Heart left ventricle (tissue), 16 donors: ENCODE results near the gene SAP30BP. TPM values are rescaled to one million over a fixed set of nuclear protein-coding genes. Genes with fewer than 3 reads are reported as not detected.

Source experiments
- ATAC-seq, 4 donors: fragments of 200-7000 bp; cut with Tn5 transposase; one replicate each; pipeline ENCODE4 v1.9.1; 2020 to 2022; ENCODE audit warnings: moderate library complexity in 4 of 4, mild to moderate bottlenecking in 3 of 4, moderate number of reproducible peaks in 1 of 4
- DNase-seq, 5 donors: peaks; one replicate each; pipeline ENCODE4 v3.0.0-alpha.2; 2020
- H3K27ac ChIP-seq, 12 donors: fragments of 200-600 bp; sonication (generic) in 4 of 12; one replicate each; pipeline versions ENCODE4 v1.5.0 to v1.8.0; 2016 to 2022; ENCODE audit warnings: mild to moderate bottlenecking in 2 of 12
- H3K27me3 ChIP-seq, 9 donors: fragments of 200-600 bp; sonication (generic) in 2 of 9; one replicate each; pipeline versions ENCODE4 v1.5.1 to v1.8.0; 2016 to 2022; ENCODE audit warnings: mild to moderate bottlenecking in 3 of 9
- H3K36me3 ChIP-seq, 9 donors: fragments of 200-600 bp; sonication (generic) in 2 of 9; one replicate each; pipeline versions ENCODE4 v1.5.0 to v1.8.0; 2018 to 2022; ENCODE audit warnings: mild to moderate bottlenecking in 2 of 9
- H3K4me1 ChIP-seq, 12 donors: fragments of 200-600 bp; sonication (generic) in 4 of 12; one replicate each; pipeline versions ENCODE4 v1.5.0 to v1.8.0; 2016 to 2022; ENCODE audit warnings: mild to moderate bottlenecking in 3 of 12
- H3K4me3 ChIP-seq, 12 donors: fragments of 200-600 bp; sonication (generic) in 4 of 12; one replicate each; pipeline versions ENCODE4 v1.5.0 to v1.8.0; 2017 to 2022; ENCODE audit warnings: mild to moderate bottlenecking in 9 of 12, moderate library complexity in 4 of 12
- H3K9me3 ChIP-seq, 12 donors: fragments of 200-600 bp; sonication (generic) in 4 of 12; one replicate each; pipeline versions ENCODE4 v1.5.0 to v1.8.0; 2016 to 2022; ENCODE audit warnings: mild to moderate bottlenecking in 1 of 12
- CTCF ChIP-seq, 12 donors: fragments of 200-600 bp; sonication (generic) in 4 of 12; IDR thresholded peaks; one replicate each; pipeline versions ENCODE4 v1.5.0 to v1.8.0; 2018 to 2022; ENCODE audit warnings: antibody characterized with exemption in 12 of 12, mild to moderate bottlenecking in 5 of 12
- POLR2A ChIP-seq, 2 donors: fragments of 450-650 bp; IDR thresholded peaks; one replicate each; pipeline ENCODE4 v1.6.1; 2017; ENCODE audit warnings: antibody characterized with exemption in 2 of 2, mild to moderate bottlenecking in 2 of 2, moderate library complexity in 2 of 2
- WGBS, 4 donors: extraction: QIAGEN DNeasy Blood & Tissue Kit in 2 of 4; methylation state at CpG; one replicate each; pipeline versions ENCODE4 v1.1.5 to v1.1.7; 2013 to 2018; 5-methylcytosine and 5-hydroxymethylcytosine counted together
- intact Hi-C, 10 donors: fragments of 100-400 bp; cut with DNase I; formaldehyde crosslinking; loops; one replicate each; pipeline versions ENCODE4 v1.11.1 to v1.14.2; 2022
- polyA plus RNA-seq, 2 donors: library from polyadenylated mRNA; stranded (reverse); fragments of 200-250 nt; gene quantifications; one replicate each; pipeline ENCODE4 v1.2.3, GENCODE V29; 2013
- total RNA-seq, 9 donors: library from RNA; depleted of rRNA in 2 of 9; stranded (reverse); fragments of >200 nt in 2 of 9; fragmentation: NEBNext Ultra II Directional in 3 of 9; extraction: Animal tissue kit (Norgen Biotek cat#: 25700) in 3 of 9; gene quantifications; one replicate each; pipeline versions ENCODE4 v1.1.0 to v1.2.4, GENCODE V29; 2016 to 2023
- donor health status: ischemic (EF 13 %, LVEDD 7.1; RV severe dilation, severe dysfunction).
- donor health status: healthy with polysubstance abuse.
- donor health status: DM: no; HTN: yes; CAD: no.
- donor health status: DM: no; HTN: no; CAD: no.
- donor health status: ischemic (EF 25% LVEDD 6.9; RV normal size, moderate dysfunction).
- donor health status: ischemic (EF 25% LVEDD 5.7; RV mildly dilated, moderate dysfunction).
- donor health status: healthy.
- donor health status: DM: yes; HTN: yes; CAD: no.
- donor health status: ischemic (EF 35%, LVEDD 5.7; RV mildly dilated, moderate dysfunction).
- donor health status: nonischemic (EF 11% LVEDD 7.7; RV severe dilation, severe dysfunction).
- donor health status: DM: yes; HTN: yes; CAD: no.
- donor health status: PGD.
- donor health status: ischemic (EF 29% LVEDD 5.4; RV normal size, mild dysfunction).
- donor health status: nonischemic (EF 23%, LVEDD 6.1; RV moderate dilation, normal function).

The SAP30BP gene
- total and polyA plus RNA-seq, 11 donors, result 40.9 to 121 (median 54.6) TPM

GRCh38 chr17:75740215-75740614 lies 73.1 kb downstream of the SAP30BP start:
- no peaks in the 10 kb centered on the region for H3K27me3 ChIP-seq
- intact Hi-C loops, result loop anchor here in 2 of 10 donors (10.0 kb wide), 1 partner anchor 315 kb away; no protein-coding TSS in a partner anchor
- peaks cover 0 to 10% (median 0%) of the 10 kb centered on the region in 9 donors for H3K36me3 ChIP-seq
- WGBS, 4 donors, result 92 to 96% (median 94%) methylated on average over 15 to 17 of the region's 17 CpGs
- no peak for ATAC-seq
- peaks cover 0 to 9% (median 0%) of the 10 kb centered on the region in 12 donors for H3K4me1 ChIP-seq
- H3K4me3 ChIP-seq, result no peak overlapping the region
- no peaks in the 10 kb centered on the region for H3K9me3 ChIP-seq
- no peak for DNase-seq
- TF ChIP-seq POLR2A (IDR thresholded peaks at IDR 0.05) (no peak), CTCF (IDR thresholded peaks at IDR 0.05) (no peak)
- H3K27ac ChIP-seq, result no peak overlapping the region

GRCh38 chr17:75740631-75741077 lies 73.5 kb downstream of the SAP30BP start:
- ATAC-seq (no peak), DNase-seq (no peak)
- Histone ChIP-seq H3K4me3 (no peak overlapping the region), H3K36me3 (peaks cover 0 to 8% (median 0%) of the 10 kb centered on the region in 9 donors), H3K27ac (no peak overlapping the region), H3K27me3 (no peaks in the 10 kb centered on the region), H3K4me1 (peaks cover 0 to 9% (median 0%) of the 10 kb centered on the region in 12 donors), H3K9me3 (no peaks in the 10 kb centered on the region)
- 66 to 84% (median 80%) methylated on average over 3 to 17 of the region's 17 CpGs for WGBS, 4 donors
- TF ChIP-seq POLR2A (IDR thresholded peaks at IDR 0.05) (no peak), CTCF (IDR thresholded peaks at IDR 0.05) (no peak)
- intact Hi-C loops, result loop anchor here in 2 of 10 donors (10.0 kb wide), 1 partner anchor 316 kb away; no protein-coding TSS in a partner anchor

GRCh38 chr17:75742337-75742736 lies 75.2 kb downstream of the SAP30BP start:
- no peak for DNase-seq
- Histone ChIP-seq H3K9me3 (no peaks in the 10 kb centered on the region), H3K27ac (no peak overlapping the region), H3K27me3 (no peaks in the 10 kb centered on the region), H3K4me3 (no peak overlapping the region), H3K36me3 (peaks cover 0 to 3% (median 0%) of the 10 kb centered on the region in 9 donors), H3K4me1 (peaks cover 0 to 13% (median under 1%) of the 10 kb centered on the region in 12 donors)
- no peak for ATAC-seq
- intact Hi-C loops, result loop anchor here in 2 of 10 donors (10.0 kb wide), 1 partner anchor 318 kb away; no protein-coding TSS in a partner anchor
- TF ChIP-seq POLR2A (IDR thresholded peaks at IDR 0.05) (no peak), CTCF (IDR thresholded peaks at IDR 0.05) (no peak)
- 85 to 89% (median 88%) methylated on average over 24 to 25 of the region's 25 CpGs for WGBS, 4 donors

- Histone ChIP-seq H3K36me3 (peaks cover 0 to 3% (median 0%) of the 10 kb centered on the region in 9 donors), H3K27me3 (no peaks in the 10 kb centered on the region), H3K4me3 (no peak overlapping the region), H3K27ac (no peak overlapping the region), H3K4me1 (peaks cover 0 to 11% (median 5%) of the 10 kb centered on the region in 12 donors), H3K9me3 (no peaks in the 10 kb centered on the region)
- ATAC-seq, result no peak
- DNase-seq, result no peak
- 93 to 94% (median 94%) methylated on average over 11 to 25 of the region's 25 CpGs for WGBS, 4 donors
- intact Hi-C loops, result loop anchor here in 2 of 10 donors (10.0 kb wide), 1 partner anchor 319 kb away; no protein-coding TSS in a partner anchor
- TF ChIP-seq POLR2A (IDR thresholded peaks at IDR 0.05), result no peak
- no peak for TF ChIP-seq CTCF (IDR thresholded peaks at IDR 0.05)
Observed at GRCh38 chr17:75743625-75744206, 76.6 kb downstream of the SAP30BP start.
